Uterus (tissue), 2 donors: ENCODE data around the gene RIMS1.

ENCODE experiments used
- CTCF ChIP-seq, 4 experiments: fragments of 200-600 bp in 2 of 4; fragments of 450-650 bp in 2 of 4; sonication (generic) in 2 of 4; IDR thresholded peaks; one replicate each; pipeline ENCODE4 v1.5.1; 2016 to 2019; ENCODE audit warnings: antibody characterized with exemption in 4 of 4, mild to moderate bottlenecking in 2 of 4, moderate library complexity in 1 of 4
- POLR2A ChIP-seq, 2 donors: fragments of 450-650 bp; IDR thresholded peaks; one replicate each; pipeline ENCODE4 v1.6.1; 2016; ENCODE audit warnings: antibody characterized with exemption in 2 of 2, mild to moderate bottlenecking in 1 of 2, moderate library complexity in 1 of 2

GRCh38 chr6:72350296-72350881 is 464.0 kb downstream of the RIMS1 start:
- no peak for TF ChIP-seq CTCF (IDR thresholded peaks at IDR 0.05)
- TF ChIP-seq POLR2A (IDR thresholded peaks at IDR 0.05) = no peak
